Endothelial cell of umbilical vein (primary cell): ENCODE measurements around the gene UCN3. TPM values are rescaled to one million over a fixed set of nuclear protein-coding genes. Genes with fewer than 3 reads are reported as not detected.

Experiments
- BruUV-seq: library from RNA; stranded (reverse); fragments of 400-500 nt; replicated peaks from 2 replicates; lab custom pipeline; 2021; lab: Mats Ljungman, UMichigan
- CTCF ChIA-PET: fragments of 300-600, 350-600 bp; sonication (Branson Sonifier 250); formaldehyde crosslinking; loops from one replicate; lab custom pipeline; 2021; ENCODE audit warnings: antibody characterized with exemption, inconsistent platforms; lab: Charles Lee
- POLR2A ChIA-PET: fragments of 300-600, 350-600 bp; sonication (Branson Sonifier 250); formaldehyde crosslinking; loops from one replicate; lab custom pipeline; 2021; ENCODE audit warnings: antibody characterized with exemption, inconsistent platforms; lab: Charles Lee
- DNase-seq: peaks from one replicate; pipeline ENCODE4 v3.0.0-alpha.2; 2011; ENCODE audit warnings: low read depth, low spot score
- FAIRE-seq: peaks from 2 replicates; lab custom pipeline; 2011; peaks lifted over from hg19 to GRCh38; lab: Jason Lieb, UNC
- H2AFZ ChIP-seq: 2 replicates; pipeline ENCODE4 v1.6.0; 2012; ENCODE audit warnings: low read depth, low read length, control low read depth, inconsistent platforms
- H3K27ac ChIP-seq: 2 replicates; pipeline ENCODE4 v1.5.1; 2011; ENCODE audit warnings: low read depth, mild to moderate bottlenecking, control low read depth, low read length, moderate library complexity; ENCODE audit not compliant: insufficient read depth
- H3K27me3 ChIP-seq, 2 experiments: 2 replicates each; pipeline versions ENCODE4 v1.6.0 to v1.6.1; 2011; ENCODE audit warnings: low read length in 2 of 2, mixed read lengths in 1 of 2; ENCODE audit not compliant: control insufficient read depth in 2 of 2, insufficient read depth in 2 of 2
- H3K36me3 ChIP-seq, 2 experiments: 2 replicates in 1 of 2; 3 replicates in 1 of 2; pipeline ENCODE4 v1.5.1; 2011; ENCODE audit warnings: low read length in 2 of 2, mild to moderate bottlenecking in 1 of 2, moderate library complexity in 1 of 2; ENCODE audit not compliant: control insufficient read depth in 2 of 2, insufficient read depth in 2 of 2; ENCODE audit errors: extremely low read depth in 1 of 2
- H3K4me1 ChIP-seq: 3 replicates; pipeline ENCODE4 v1.5.1; 2011; ENCODE audit warnings: mild to moderate bottlenecking, low read length; ENCODE audit not compliant: control insufficient read depth, insufficient read depth; ENCODE audit errors: extremely low read depth
- H3K4me2 ChIP-seq: 2 replicates; pipeline ENCODE4 v1.6.1; 2011; ENCODE audit warnings: low read length, control low read depth, mixed read lengths; ENCODE audit not compliant: insufficient read depth
- H3K4me3 ChIP-seq, 3 experiments: fragments of 200-600 bp in 1 of 3; sonication (generic), shearing (Covaris generic) in 1 of 3; replicated peaks in 1 of 3; 2 replicates each; pipeline ENCODE4 v1.5.1; 2011 to 2016; ENCODE audit warnings: control low read depth in 3 of 3, low read length in 3 of 3, mild to moderate bottlenecking in 2 of 3, inconsistent platforms in 1 of 3, low read depth in 1 of 3, moderate library complexity in 1 of 3; ENCODE audit not compliant: insufficient read depth in 1 of 3
- H3K79me2 ChIP-seq: 2 replicates; pipeline ENCODE4 v1.6.0; 2012; ENCODE audit warnings: low read length, inconsistent platforms; ENCODE audit not compliant: control insufficient read depth, insufficient read depth
- H3K9ac ChIP-seq: replicated peaks from 2 replicates; pipeline ENCODE3; 2011; ENCODE audit warnings: low read length, control low read depth; ENCODE audit not compliant: insufficient read depth; ENCODE audit errors: extremely low read depth
- H3K9me1 ChIP-seq: replicated peaks from 3 replicates; pipeline ENCODE4 v1.6.0; 2011; ENCODE audit warnings: mild to moderate bottlenecking, low read length; ENCODE audit not compliant: control insufficient read depth, insufficient read depth; ENCODE audit errors: extremely low read depth
- H3K9me3 ChIP-seq: replicated peaks from 2 replicates; pipeline ENCODE4 v1.5.1; 2012; ENCODE audit warnings: low read length, inconsistent platforms; ENCODE audit not compliant: control insufficient read depth, insufficient read depth
- H4K20me1 ChIP-seq: replicated peaks from 2 replicates; pipeline ENCODE3; 2011; ENCODE audit warnings: mild to moderate bottlenecking, low read length; ENCODE audit not compliant: control insufficient read depth, insufficient read depth; ENCODE audit errors: extremely low read depth
- EZH2 ChIP-seq: IDR thresholded peaks from 2 replicates; pipeline ENCODE4 v1.6.1; 2012; ENCODE audit warnings: borderline replicate concordance, low read depth, mild to moderate bottlenecking, moderate library complexity, low read length, inconsistent platforms; ENCODE audit not compliant: severe bottlenecking
- FOS ChIP-seq: IDR thresholded peaks from 2 replicates; pipeline ENCODE4 v1.6.1; 2011; ENCODE audit warnings: mild to moderate bottlenecking, low read length, moderate library complexity, borderline replicate concordance; ENCODE audit not compliant: insufficient read depth
- GATA2 ChIP-seq: IDR thresholded peaks from 2 replicates; pipeline ENCODE4 v1.7.0; 2011; ENCODE audit warnings: low read depth, mild to moderate bottlenecking, moderate library complexity, mixed read lengths, low read length; ENCODE audit not compliant: insufficient read length, insufficient read depth
- JUN ChIP-seq: IDR thresholded peaks from 2 replicates; pipeline ENCODE4 v1.6.1; 2011; ENCODE audit warnings: borderline replicate concordance, low read depth; ENCODE audit not compliant: insufficient read length, insufficient read depth
- MYC ChIP-seq: IDR thresholded peaks from one replicate; pipeline ENCODE4 v1.6.1; 2011; ENCODE audit warnings: mild to moderate bottlenecking, low read depth, low read length
- POLR2A ChIP-seq: IDR thresholded peaks from 2 replicates; pipeline ENCODE4 v1.6.1; 2012; ENCODE audit warnings: low read depth, mild to moderate bottlenecking, control low read depth, low read length
- POLR2AphosphoS5 ChIP-seq: IDR thresholded peaks from 2 replicates; pipeline ENCODE4 v1.6.1; 2012; ENCODE audit warnings: low read depth, mild to moderate bottlenecking, control low read depth, low read length, moderate library complexity; ENCODE audit not compliant: insufficient read depth
- dilution Hi-C: fragments of 300-500 bp; cut with MboI; formaldehyde crosslinking; loops from one replicate; pipeline ENCODE4 v1.15.0; 2019; ENCODE audit warnings: low sequenced_read_pairs; ENCODE audit not compliant: extremely low pct_ligation_motif_present
- intact Hi-C: fragments of 100-400 bp; cut with micrococcal nuclease; formaldehyde crosslinking; loops from one replicate; pipeline ENCODE4 v1.10.0; 2022
- polyA plus RNA-seq, 4 experiments: library from polyadenylated mRNA; depleted of rRNA in 3 of 4; stranded (reverse) in 3 of 4; unstranded in 1 of 4; fragments of >200 nt; gene quantifications; 2 replicates each; pipeline versions ENCODE4 v1.2.1 to v1.2.3, GENCODE V29; 2011 to 2012; ENCODE audit warnings: missing spikeins in 1 of 4
- total RNA-seq: library from RNA; stranded (reverse); gene quantifications from 2 replicates; pipeline ENCODE4 v1.2.3, GENCODE V29; 2021
- TF ChIP-seq, protein P1 (sequence below), 2 donors: IDR thresholded peaks; 1 replicate in 1 of 2; 2 replicates in 1 of 2; pipeline ENCODE4 v1.5.1; 2011; ENCODE audit warnings: low read length in 2 of 2, mild to moderate bottlenecking in 2 of 2, moderate library complexity in 2 of 2, control low read depth in 1 of 2, inconsistent platforms in 1 of 2, low read depth in 1 of 2; ENCODE audit not compliant: insufficient read depth in 1 of 2; ENCODE audit errors: extremely low read depth in 1 of 2
- TF ChIP-seq, protein P2 (sequence below): IDR thresholded peaks from 2 replicates; pipeline ENCODE4 v1.6.1; 2011; ENCODE audit not compliant: insufficient read depth, insufficient read length

UCN3 gene
- total and polyA plus RNA-seq, 2 donors (not counting 3 experiments of a cell fraction or from before 2014, with no cell fraction given), result not detected

DNA sequence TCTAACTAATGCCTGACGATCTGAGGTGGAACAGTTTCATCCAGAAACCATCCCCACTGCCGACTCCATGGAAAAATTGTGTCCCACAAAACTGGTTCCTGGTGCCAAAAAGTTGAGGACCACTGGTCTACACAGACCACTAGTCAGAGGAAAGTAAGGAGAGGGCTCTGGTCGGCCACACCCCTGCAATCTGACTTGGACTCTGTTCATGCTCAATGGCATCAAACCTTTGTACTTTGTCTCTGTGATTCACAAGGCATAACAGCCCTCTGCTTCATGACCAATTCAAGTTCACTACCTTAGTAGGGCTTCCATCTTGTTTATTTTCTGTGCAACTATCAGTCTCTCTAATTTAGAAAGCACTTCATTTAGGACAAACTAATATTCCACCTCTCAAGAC is 38.0 kb downstream of the UCN3 start:
- no peaks in the 10 kb centered on the region for H3K9me3 ChIP-seq
- FAIRE-seq (no peak), DNase-seq (no peak)
- H4K20me1 ChIP-seq, result no peaks in the 10 kb centered on the region
- dilution Hi-C loops (no loop called here), intact Hi-C loops (no loop called here)
- no peak overlapping the region for H3K4me2 ChIP-seq
- H3K27me3 ChIP-seq, result no peaks in the 10 kb centered on the region
- H3K27ac ChIP-seq, result no peak overlapping the region
- H3K4me3 ChIP-seq, result no peak overlapping the region
- peaks cover 8% of the 10 kb centered on the region for H3K4me1 ChIP-seq
- no TSS peak for BruUV-seq
- no peak overlapping the region for H2AFZ ChIP-seq
- no peaks in the 10 kb centered on the region for H3K36me3 ChIP-seq
- H3K79me2 ChIP-seq, result no peaks in the 10 kb centered on the region
- H3K9ac ChIP-seq, result no peak overlapping the region
- CTCF ChIA-PET, result interaction anchor here (2.5 kb wide), 1 partner anchor 553 kb away, joined by 7 read pairs; no protein-coding TSS in a partner anchor
- POLR2A ChIA-PET, result no interaction called here
- TF ChIP-seq MYC (no peak), EZH2 (no peak), FOS (no peak), POLR2AphosphoS5 (no peak), POLR2A (no peak), JUN (no peak), GATA2 (no peak)
- TF ChIP-seq, protein P1, sequence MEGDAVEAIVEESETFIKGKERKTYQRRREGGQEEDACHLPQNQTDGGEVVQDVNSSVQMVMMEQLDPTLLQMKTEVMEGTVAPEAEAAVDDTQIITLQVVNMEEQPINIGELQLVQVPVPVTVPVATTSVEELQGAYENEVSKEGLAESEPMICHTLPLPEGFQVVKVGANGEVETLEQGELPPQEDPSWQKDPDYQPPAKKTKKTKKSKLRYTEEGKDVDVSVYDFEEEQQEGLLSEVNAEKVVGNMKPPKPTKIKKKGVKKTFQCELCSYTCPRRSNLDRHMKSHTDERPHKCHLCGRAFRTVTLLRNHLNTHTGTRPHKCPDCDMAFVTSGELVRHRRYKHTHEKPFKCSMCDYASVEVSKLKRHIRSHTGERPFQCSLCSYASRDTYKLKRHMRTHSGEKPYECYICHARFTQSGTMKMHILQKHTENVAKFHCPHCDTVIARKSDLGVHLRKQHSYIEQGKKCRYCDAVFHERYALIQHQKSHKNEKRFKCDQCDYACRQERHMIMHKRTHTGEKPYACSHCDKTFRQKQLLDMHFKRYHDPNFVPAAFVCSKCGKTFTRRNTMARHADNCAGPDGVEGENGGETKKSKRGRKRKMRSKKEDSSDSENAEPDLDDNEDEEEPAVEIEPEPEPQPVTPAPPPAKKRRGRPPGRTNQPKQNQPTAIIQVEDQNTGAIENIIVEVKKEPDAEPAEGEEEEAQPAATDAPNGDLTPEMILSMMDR (IDR thresholded peaks at IDR 0.05; ENCODE audit: extremely low read depth in 1 of 2, insufficient read depth in 1 of 2, low read depth in 1 of 2, low read length in 2 of 2), result no peak
- TF ChIP-seq, protein P2, sequence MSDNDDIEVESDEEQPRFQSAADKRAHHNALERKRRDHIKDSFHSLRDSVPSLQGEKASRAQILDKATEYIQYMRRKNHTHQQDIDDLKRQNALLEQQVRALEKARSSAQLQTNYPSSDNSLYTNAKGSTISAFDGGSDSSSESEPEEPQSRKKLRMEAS, result no peak
- H3K9me1 ChIP-seq, result no peaks in the 10 kb centered on the region
